Neural crest cell (in vitro differentiated cells): ENCODE results near the gene SCIN. TPM values are rescaled to one million over a fixed set of nuclear protein-coding genes. Genes with fewer than 3 reads are reported as not detected.

Experiments used
- DNase-seq: peaks from one replicate; pipeline ENCODE4 v3.0.0; 2021; ENCODE audit warnings: low read depth, mixed read lengths, low spot score
- H3K27ac Mint-ChIP-seq: one replicate; pipeline ENCODE4 v1.8.0; 2021; ENCODE audit warnings: mild to moderate bottlenecking, mixed read lengths; ENCODE audit not compliant: unreplicated experiment
- H3K27me3 Mint-ChIP-seq: 2 replicates; pipeline ENCODE4 v1.8.0; 2021; ENCODE audit warnings: low read depth, mild to moderate bottlenecking, mixed read lengths
- H3K36me3 Mint-ChIP-seq: 2 replicates; pipeline ENCODE4 v1.8.0; 2021; ENCODE audit warnings: low read depth, mild to moderate bottlenecking, mixed read lengths
- H3K4me1 Mint-ChIP-seq: 2 replicates; pipeline ENCODE4 v1.8.0; 2021; ENCODE audit warnings: mixed read lengths
- H3K4me3 Mint-ChIP-seq: one replicate; pipeline ENCODE4 v1.8.0; 2021; ENCODE audit warnings: mild to moderate bottlenecking, mixed read lengths
- H3K9me3 Mint-ChIP-seq: 2 replicates; pipeline ENCODE4 v1.8.0; 2021; ENCODE audit warnings: mixed read lengths
- CTCF ChIP-seq: fragments of 200-600 bp; sonication (generic); conservative IDR thresholded peaks from 2 replicates; pipeline ENCODE4 v1.5.0; 2021; ENCODE audit warnings: antibody characterized with exemption, mild to moderate bottlenecking
- total RNA-seq: library from RNA; stranded (reverse); gene quantifications from 2 replicates; pipeline ENCODE4 v1.2.1, GENCODE V29; 2021

SCIN gene
- total RNA-seq, 1 donor from 2014 or later: not detected

- TF ChIP-seq CTCF: no peak
- Mint-ChIP-seq H3K27ac (no peak overlapping the region), H3K9me3 (no peaks in the 10 kb centered on the region), H3K4me3 (no peak overlapping the region), H3K36me3 (no peaks in the 10 kb centered on the region), H3K27me3 (no peaks in the 10 kb centered on the region), H3K4me1 (peaks cover 4% of the 10 kb centered on the region)
- DNase-seq: no peak
Observed at GRCh38 chr7:12637328-12637727, 66.8 kb downstream of the SCIN start.

DNA sequence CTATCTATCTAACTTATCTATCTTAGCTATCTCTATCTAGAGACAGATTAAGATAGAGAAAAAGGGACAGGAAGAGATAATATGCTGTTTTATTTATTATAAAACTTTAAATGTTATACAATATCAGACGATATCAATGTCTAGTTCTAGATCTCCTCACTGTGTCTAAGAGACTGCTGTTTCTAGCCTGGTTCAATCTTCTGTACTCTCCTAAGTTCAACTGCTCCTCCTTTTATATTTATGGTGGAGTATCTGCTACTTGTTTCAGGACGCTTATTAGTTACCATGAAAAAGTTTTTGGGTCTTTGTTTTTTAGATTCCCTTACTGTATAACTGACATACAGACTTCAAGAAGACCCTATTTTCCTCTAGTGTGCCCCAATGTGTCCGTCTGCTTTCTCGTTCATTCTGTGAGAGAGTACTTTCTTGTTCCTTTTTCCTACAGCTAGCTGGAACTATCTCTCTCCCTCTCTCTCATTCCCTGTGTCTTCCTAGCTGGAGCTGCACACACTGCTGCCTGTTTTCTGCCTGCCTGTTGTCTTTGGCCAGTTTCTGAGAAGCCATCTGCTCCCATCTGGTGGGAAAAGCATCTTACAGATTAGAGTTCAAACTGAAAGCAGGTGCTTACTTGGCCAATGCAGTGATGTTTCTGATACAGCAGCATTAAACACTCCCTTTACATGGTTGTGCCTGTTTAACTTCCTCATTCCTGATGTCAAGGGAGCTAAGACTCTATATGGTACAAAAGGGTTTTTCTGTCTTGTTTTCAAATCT, 67.5 kb downstream of the SCIN start:
- H3K4me3 Mint-ChIP-seq: no peak overlapping the region
- no peak for DNase-seq
- H3K9me3 Mint-ChIP-seq: no peaks in the 10 kb centered on the region
- no peak overlapping the region for H3K27ac Mint-ChIP-seq
- TF ChIP-seq CTCF: no peak
- peaks cover 4% of the 10 kb centered on the region for H3K4me1 Mint-ChIP-seq
- H3K36me3 Mint-ChIP-seq: no peaks in the 10 kb centered on the region
- no peaks in the 10 kb centered on the region for H3K27me3 Mint-ChIP-seq

DNA sequence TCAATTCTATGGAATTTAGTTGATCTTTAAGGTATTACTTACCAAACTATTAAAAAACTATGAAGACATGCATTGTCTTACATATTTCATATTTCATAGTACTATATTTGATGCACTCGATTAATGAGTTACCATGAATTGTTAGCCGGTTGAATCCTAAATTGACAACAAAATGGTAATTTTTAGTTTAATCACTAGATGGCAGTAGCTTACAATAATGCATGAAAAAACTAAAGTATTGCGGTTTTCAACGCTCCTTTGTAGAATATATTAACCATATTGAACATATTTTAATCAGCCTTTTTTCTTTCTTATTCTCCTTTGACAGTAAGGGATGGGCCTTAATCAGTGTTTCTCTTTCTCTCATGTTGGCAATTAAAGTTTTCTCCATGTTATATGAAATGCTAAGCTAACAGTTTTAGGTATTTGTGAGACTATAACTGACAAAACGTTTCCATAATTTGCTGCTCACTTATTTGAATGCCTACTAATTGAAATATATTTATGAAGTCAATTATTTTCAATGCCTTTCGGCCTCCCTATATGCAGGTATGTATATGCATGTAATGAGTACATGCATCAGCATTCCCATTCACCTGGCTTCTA, 68.4 kb downstream of the SCIN start:
- Mint-ChIP-seq H3K27me3 (no peaks in the 10 kb centered on the region), H3K4me1 (peaks cover 4% of the 10 kb centered on the region), H3K36me3 (no peaks in the 10 kb centered on the region), H3K4me3 (no peak overlapping the region), H3K9me3 (no peaks in the 10 kb centered on the region), H3K27ac (no peak overlapping the region)
- no peak for DNase-seq
- TF ChIP-seq CTCF: peak; percentile 83

- Mint-ChIP-seq H3K27ac (no peak overlapping the region), H3K4me3 (no peak overlapping the region), H3K36me3 (no peaks in the 10 kb centered on the region), H3K27me3 (no peaks in the 10 kb centered on the region), H3K9me3 (no peaks in the 10 kb centered on the region), H3K4me1 (peaks cover 4% of the 10 kb centered on the region)
- no peak for DNase-seq
- TF ChIP-seq CTCF: no peak
Observed at GRCh38 chr7:12640299-12641096, 70.0 kb downstream of the SCIN start.

DNA sequence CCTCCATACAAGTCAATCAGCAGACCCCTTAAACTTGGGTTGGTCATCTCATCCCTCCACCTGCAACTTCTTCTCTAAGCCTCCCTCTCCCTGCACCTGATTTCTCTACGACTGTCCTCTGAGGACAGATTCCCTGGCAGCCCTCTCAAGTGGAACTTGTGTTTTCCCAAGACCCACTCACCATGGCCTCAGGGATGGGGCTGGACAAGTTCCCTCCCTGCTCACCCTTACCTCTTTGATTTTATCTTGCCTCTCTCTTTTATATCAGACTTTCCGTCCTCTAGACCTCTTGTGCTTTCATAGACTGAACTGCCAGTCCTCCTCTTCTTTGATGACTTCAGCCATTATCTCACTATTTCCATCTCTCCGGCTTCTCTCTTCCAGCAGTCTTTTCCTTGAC, 70.7 kb downstream of the SCIN start:
- no peaks in the 10 kb centered on the region for H3K9me3 Mint-ChIP-seq
- H3K4me1 Mint-ChIP-seq: peaks cover 4% of the 10 kb centered on the region
- H3K27me3 Mint-ChIP-seq: no peaks in the 10 kb centered on the region
- no peak for TF ChIP-seq CTCF
- no peak overlapping the region for H3K4me3 Mint-ChIP-seq
- H3K36me3 Mint-ChIP-seq: no peaks in the 10 kb centered on the region
- DNase-seq: no peak
- H3K27ac Mint-ChIP-seq: no peak overlapping the region
